Activated T-cell treated with anti-CD3 and anti-CD28 coated beads, Interleukin-2, amount 50 U/mL, for 72 hours (primary cell): ENCODE data around the gene FHAD1. TPM values are rescaled to one million over a fixed set of nuclear protein-coding genes. Genes with fewer than 3 reads are reported as not detected.

Experiments
- ATAC-seq, 2 donors: fragments of 150-1000 bp; cut with Tn5 transposase; replicated peaks in 1 of 2; 2 replicates each; pipeline ENCODE4 v1.10.0; 2021; ENCODE audit warnings: moderate library complexity in 2 of 2, mild to moderate bottlenecking in 1 of 2
- DNase-seq, 2 donors: peaks; one replicate each; pipeline ENCODE4 v3.0.0; 2021 to 2022; ENCODE audit warnings: mixed read lengths in 1 of 2
- H3K27ac Mint-ChIP-seq: one replicate; pipeline ENCODE4 v1.8.0; 2022; ENCODE audit warnings: mild to moderate bottlenecking, moderate library complexity, mixed read lengths
- H3K27me3 Mint-ChIP-seq: one replicate; pipeline ENCODE4 v1.8.0; 2022; ENCODE audit warnings: low read depth, mixed read lengths
- H3K36me3 Mint-ChIP-seq, 2 donors: one replicate each; pipeline ENCODE4 v1.8.0; 2022; ENCODE audit warnings: mixed read lengths in 2 of 2, mild to moderate bottlenecking in 1 of 2; ENCODE audit not compliant: insufficient read depth in 2 of 2
- H3K4me1 Mint-ChIP-seq: one replicate; pipeline ENCODE4 v1.8.0; 2022; ENCODE audit warnings: low read depth, mixed read lengths
- H3K4me3 Mint-ChIP-seq, 2 donors: one replicate each; pipeline ENCODE4 v1.8.0; 2022; ENCODE audit warnings: mild to moderate bottlenecking in 2 of 2, mixed read lengths in 2 of 2, moderate library complexity in 2 of 2
- H3K9me3 Mint-ChIP-seq, 2 donors: one replicate each; pipeline ENCODE4 v1.8.0; 2022; ENCODE audit warnings: mixed read lengths in 2 of 2
- total RNA-seq, 2 donors: library from RNA; stranded (reverse); gene quantifications; one replicate each; pipeline ENCODE4 v1.2.3, GENCODE V29; 2022

Gene FHAD1
- total RNA-seq, 2 donors from 2014 or later = 0.49 TPM; not detected in 1

DNA sequence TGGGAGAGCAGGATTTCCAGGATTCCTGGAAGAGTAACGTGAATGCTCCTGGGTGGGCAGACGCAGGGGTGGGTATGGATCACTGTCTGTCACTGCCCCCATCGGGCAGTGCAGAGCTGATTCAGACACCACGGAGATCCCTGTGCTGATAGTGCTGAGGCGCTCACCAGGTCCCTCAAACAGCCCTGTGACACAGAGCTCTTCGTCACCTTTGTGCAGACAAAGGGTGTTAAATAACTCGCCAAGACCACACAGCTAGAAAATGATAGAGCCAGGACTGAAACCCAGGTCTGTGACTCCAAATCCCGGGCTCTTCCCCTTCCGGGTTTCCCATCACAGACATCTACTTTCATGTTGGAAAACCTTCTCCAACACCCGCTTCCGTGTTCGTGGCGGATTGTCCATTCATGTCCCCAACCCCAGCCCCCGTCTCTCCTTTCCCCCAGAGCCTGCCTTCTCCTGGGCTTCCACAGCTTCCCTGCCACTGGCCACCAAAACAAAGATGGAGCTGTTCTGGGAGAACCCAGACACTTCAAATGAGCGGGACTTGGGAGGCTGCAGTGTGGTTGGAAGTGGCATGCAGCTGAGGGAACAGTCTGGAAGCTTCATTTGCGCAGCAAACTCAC is 165.3 kb downstream of the FHAD1 start:
- H3K27ac Mint-ChIP-seq = peak overlapping the region; percentile 73
- no peaks in the 10 kb centered on the region for H3K9me3 Mint-ChIP-seq
- DNase-seq (peak; percentile 68 to 72), ATAC-seq (peak; percentile 66 to 72)
- H3K4me3 Mint-ChIP-seq = peak overlapping the region; percentile 95 to 96
- H3K27me3 Mint-ChIP-seq = peaks cover 16% of the 10 kb centered on the region
- H3K4me1 Mint-ChIP-seq = peaks cover 69% of the 10 kb centered on the region
- peaks cover 3 to 4% of the 10 kb centered on the region in 2 donors for H3K36me3 Mint-ChIP-seq

DNA sequence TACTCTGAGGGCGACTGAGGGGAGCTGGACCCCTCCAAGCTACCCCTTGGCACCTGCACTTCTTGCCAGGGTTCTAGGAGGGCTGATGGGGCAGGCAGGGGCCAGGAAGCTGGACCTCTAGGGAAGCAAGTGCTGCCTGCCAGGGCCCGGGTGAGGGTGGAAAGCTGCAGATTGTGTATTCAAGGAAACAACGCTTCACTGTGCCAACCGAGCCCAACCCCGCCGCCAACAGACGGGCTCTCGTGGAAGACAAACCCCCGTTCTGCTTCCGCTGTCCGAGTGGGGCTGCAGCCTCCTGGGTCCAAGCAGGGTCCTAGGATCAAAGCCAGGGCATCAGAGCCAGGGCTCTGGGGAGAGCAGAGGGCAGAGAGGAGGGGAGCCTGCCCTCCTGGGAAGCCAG is 165.8 kb downstream of the FHAD1 start:
- ATAC-seq (no peak), DNase-seq (no peak)
- Mint-ChIP-seq H3K27ac (no peak overlapping the region), H3K4me1 (peaks cover 74% of the 10 kb centered on the region), H3K27me3 (peaks cover 11% of the 10 kb centered on the region), H3K4me3 (peak overlapping the region; percentile 95 to 96), H3K9me3 (no peaks in the 10 kb centered on the region), H3K36me3 (peaks cover 3 to 4% of the 10 kb centered on the region in 2 donors)

DNA sequence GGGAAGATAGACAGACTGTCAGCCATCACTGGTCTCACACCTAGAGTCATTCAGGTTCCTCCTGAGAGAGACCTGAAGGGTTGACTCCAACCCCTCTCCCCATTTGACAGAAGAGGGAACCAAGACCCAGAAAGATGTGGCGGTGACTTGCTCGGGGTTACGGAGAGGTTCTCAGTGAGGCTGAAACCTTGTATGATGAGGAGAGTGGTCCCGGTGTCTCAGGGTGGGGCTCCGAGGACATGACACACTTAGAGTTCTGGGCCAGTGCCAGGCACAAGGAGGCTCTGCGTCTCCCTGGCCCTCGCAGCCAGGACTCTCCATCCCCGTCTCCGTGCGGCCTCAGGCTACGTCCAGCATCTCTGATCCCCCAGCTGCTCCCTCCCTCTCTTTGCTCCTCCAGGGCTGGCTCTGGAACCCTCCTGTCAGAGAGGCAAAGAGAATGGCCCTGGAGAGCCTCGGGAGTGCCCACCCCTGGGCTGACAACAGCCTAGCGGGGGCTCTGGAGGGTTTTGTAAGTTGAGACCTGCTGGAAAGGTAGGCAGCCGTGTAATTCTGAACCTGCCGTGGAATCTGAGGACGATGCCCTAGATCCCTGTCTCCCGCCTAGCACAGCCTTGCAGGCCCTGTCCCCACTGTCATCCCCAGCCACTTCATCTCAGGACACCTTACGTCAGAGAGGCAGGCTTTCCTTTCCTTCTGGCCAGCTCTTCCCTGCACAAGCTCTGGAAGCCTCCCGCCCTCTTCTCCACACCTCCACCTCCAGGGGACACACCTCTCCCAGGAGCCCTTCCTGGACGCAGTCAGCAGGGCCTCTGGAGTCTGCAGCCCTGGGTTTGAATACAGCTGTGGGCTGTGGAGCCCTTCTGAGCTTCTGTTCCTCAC is 166.8 kb downstream of the FHAD1 start:
- peaks cover 76% of the 10 kb centered on the region for H3K4me1 Mint-ChIP-seq
- H3K27me3 Mint-ChIP-seq = peaks cover 5% of the 10 kb centered on the region
- H3K9me3 Mint-ChIP-seq = no peaks in the 10 kb centered on the region
- no peak for DNase-seq
- ATAC-seq = no peak
- peaks cover 3 to 4% of the 10 kb centered on the region in 2 donors for H3K36me3 Mint-ChIP-seq
- H3K27ac Mint-ChIP-seq = no peak overlapping the region
- no peak overlapping the region for H3K4me3 Mint-ChIP-seq

DNA sequence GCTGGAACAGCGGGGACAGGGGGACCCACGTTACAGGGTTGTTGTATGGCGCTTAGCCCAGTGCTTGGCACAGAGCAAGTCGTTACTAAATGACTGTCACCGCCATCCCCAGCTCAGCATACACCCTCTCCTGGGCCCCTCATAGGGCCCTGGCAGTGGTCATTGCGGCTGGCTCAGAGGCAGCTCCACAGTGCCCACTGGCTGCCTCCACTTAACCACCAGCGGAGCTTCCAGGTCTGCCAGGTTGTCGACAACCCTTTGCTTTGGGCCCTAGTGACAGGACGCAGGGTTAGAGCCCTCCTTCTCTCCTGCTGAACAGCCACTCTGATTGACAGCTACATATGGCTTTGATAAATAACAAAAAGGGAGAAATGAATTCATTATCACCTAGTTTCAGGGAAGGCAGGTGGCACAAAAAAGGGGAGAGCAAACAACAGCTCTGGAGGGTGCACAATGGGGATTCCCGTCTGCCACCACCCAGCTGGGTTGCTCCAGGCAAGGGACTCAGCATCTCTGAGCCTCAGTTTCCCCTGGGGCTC is 167.5 kb downstream of the FHAD1 start:
- no peaks in the 10 kb centered on the region for H3K9me3 Mint-ChIP-seq
- ATAC-seq (no peak), DNase-seq (no peak)
- no peak overlapping the region for H3K4me3 Mint-ChIP-seq
- H3K36me3 Mint-ChIP-seq = peaks cover 3 to 4% of the 10 kb centered on the region in 2 donors
- H3K4me1 Mint-ChIP-seq = peaks cover 72% of the 10 kb centered on the region
- no peak overlapping the region for H3K27ac Mint-ChIP-seq
- no peaks in the 10 kb centered on the region for H3K27me3 Mint-ChIP-seq

DNA sequence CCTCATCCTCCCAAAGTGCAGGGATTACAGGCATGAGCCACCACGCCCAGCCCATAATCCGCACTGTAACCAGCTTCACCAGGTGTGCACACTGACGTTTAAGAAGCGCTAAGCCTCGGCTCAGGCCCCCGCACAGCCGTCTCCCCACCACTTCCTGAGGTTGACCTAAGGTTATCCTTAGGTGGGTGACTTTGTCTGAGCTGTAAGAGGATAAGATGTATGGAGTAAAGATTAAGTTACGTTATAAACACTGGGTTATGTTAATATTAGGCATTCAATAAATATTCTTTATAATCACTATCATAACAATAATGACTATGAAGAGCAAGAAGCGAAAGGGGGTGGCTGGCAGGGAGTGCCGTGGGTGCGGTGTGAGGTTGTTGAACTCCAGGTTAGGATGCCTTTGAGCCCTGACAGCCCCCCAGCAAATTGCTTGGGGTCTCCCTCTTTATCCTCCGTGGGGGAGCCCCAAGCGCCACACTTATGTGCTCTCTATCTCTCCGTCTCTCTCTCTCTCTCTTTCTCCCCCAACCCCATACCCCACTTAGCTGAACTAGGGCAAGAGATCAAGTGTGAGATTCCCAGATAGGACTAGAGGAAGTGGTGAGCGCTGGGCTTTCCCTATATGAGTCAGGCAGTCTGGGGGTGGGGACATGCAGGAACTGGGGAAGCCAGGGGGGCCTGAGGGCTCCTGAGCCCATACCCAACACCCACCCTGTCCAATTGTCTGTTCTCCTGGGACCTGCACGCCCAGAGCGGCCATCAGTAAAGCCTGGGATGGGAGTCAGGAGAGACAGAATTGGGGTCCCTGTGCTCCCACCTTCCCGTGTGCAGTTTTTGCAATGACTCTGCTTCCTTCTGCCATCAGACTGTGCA is 170.3 kb downstream of the FHAD1 start:
- Mint-ChIP-seq H3K36me3 (peaks cover 0 to 4% of the 10 kb centered on the region in 2 donors), H3K27me3 (no peaks in the 10 kb centered on the region), H3K9me3 (no peaks in the 10 kb centered on the region), H3K27ac (peak overlapping the region; percentile 17), H3K4me1 (peaks cover 55% of the 10 kb centered on the region), H3K4me3 (peak overlapping the region; percentile 71 to 73)
- ATAC-seq (peak; percentile 61 to 73), DNase-seq (peak; percentile 44 to 48)

DNA sequence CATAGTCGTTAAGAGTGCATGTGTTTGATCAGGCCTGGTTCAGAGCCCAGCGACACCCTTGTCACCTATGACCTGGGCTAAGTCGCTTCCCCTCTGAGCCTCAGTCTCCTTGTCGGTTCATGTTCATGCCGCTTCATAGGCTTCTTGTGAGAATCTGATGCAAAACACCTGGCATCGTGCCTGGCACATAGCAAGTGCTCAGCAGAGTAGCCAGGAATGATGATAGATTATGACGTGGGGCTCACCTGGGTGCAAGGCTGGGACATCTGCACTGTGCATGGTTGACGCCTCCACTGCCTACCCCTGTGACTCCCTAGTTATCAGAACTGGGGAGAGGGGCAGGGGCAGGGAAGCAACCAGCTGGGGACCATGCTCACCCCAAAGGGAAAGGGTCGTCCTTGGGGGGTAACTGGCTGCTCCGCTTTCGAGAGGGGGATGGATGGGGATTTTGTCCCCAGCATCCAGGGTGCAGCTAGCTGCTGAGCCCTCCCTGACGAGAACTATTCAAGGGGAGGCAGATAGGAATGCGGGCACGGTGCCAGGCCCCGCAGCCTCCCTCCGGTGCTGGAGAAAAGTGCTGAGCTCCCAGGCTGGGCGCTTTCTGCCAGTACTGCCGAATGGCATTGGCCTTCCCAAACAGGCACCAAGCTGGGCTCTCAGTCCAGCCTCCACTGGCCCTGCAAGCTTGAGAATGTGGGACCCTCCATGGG is 171.9 kb downstream of the FHAD1 start:
- ATAC-seq (no peak), DNase-seq (no peak)
- peak overlapping the region; percentile 38 for H3K27ac Mint-ChIP-seq
- H3K9me3 Mint-ChIP-seq = no peaks in the 10 kb centered on the region
- no peaks in the 10 kb centered on the region for H3K27me3 Mint-ChIP-seq
- peaks cover 0 to 4% of the 10 kb centered on the region in 2 donors for H3K36me3 Mint-ChIP-seq
- H3K4me1 Mint-ChIP-seq = peaks cover 41% of the 10 kb centered on the region
- H3K4me3 Mint-ChIP-seq = no peak overlapping the region

DNA sequence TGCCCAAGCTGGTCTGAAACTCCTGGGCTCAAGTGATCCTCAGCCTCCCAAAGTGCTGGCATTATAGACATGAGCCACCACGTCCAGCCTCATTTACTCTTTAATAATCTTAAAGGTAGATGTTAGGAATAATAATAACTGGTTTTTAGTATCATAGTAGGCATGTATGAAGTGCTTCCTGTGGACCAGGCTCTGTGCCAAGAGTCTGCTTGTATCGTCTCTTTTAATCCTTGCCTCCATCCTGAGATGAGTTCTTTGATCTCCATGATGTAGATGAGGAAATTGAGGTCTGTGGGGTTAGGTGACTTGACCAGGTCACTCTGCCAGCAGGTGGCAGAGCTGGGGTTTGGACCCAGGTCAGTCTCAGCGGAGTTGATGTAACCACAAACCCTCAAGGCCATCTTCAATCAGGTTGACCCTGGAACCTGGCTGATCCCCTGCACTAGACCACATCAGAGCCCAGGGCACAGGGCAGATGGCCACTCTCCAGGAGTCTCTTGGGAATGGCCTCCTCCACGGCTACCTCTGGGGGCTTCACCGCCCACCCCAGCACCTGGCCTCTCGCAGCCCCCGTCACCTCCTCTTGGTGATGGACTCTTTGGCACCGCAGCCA is 173.9 kb downstream of the FHAD1 start:
- no peak overlapping the region for H3K4me3 Mint-ChIP-seq

DNA sequence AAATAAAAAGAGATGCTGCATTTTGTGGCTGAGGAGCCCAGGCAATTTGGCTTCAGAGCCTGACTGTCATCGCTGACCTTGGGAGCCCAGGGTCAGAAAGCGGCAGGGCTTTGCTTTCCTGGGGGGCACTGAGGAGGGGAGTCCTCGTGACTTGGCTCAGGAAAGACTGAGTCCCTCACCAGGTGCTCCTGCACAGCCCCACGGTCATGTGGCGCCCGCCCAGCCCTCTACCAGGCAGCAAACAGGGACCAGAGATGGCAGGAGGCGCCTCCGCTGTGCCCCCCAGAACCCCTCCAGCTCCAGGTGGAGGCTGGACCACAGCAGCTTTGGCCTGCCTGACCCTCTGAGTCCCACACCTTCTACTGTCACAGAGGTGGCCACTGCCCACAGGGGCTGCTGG is 175.8 kb downstream of the FHAD1 start:
- Mint-ChIP-seq H3K4me3 (no peak overlapping the region), H3K27ac (no peak overlapping the region), H3K9me3 (no peaks in the 10 kb centered on the region), H3K27me3 (no peaks in the 10 kb centered on the region), H3K36me3 (no peaks in the 10 kb centered on the region), H3K4me1 (peaks cover 2% of the 10 kb centered on the region)
- ATAC-seq (no peak), DNase-seq (no peak)

More for the DNA sequence above, 173.9 kb downstream of the FHAD1 start:
- H3K27me3 Mint-ChIP-seq = no peaks in the 10 kb centered on the region
- no peaks in the 10 kb centered on the region for H3K36me3 Mint-ChIP-seq
- no peaks in the 10 kb centered on the region for H3K9me3 Mint-ChIP-seq
- H3K27ac Mint-ChIP-seq = peak overlapping the region; percentile 22
- H3K4me1 Mint-ChIP-seq = peaks cover 21% of the 10 kb centered on the region
- DNase-seq (no peak), ATAC-seq (no peak)

DNA sequence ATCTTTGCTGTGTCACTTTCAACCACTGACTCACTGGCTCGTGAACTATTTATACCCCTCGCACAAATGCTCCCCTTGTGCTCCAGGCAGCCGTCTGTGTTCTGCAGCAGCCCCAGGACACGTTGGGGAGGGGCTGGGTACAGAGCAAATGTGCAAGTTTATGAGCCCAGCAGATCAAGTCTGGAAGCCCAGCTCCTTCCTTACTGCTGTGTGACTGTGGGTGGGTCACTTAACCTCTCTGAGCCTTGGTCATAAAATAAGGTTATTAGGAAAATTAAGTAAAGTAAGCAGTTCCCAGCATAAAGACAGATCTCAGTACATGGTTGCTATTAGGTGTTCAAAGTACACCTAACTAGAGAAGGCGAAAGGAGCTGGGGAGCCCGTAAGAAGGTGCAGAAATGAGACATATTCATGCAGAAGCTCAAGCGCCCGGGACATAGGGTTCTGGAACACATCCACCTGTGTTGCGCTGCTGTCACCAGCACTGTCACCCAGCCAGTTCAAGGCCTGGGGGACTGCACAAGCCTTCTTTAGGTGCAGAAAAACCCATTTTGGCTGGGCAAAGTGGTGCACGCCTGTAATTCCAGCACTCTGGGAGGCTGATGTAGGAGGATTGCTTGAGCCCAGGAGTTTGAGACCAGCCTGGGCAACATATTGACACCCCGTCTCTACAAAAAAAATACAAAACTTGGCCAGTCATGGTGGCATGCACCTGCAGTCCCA is 176.5 kb downstream of the FHAD1 start:
- Mint-ChIP-seq H3K27me3 (no peaks in the 10 kb centered on the region), H3K9me3 (no peaks in the 10 kb centered on the region), H3K4me3 (no peak overlapping the region), H3K27ac (no peak overlapping the region), H3K4me1 (no peaks in the 10 kb centered on the region), H3K36me3 (no peaks in the 10 kb centered on the region)
- ATAC-seq (no peak), DNase-seq (no peak)

DNA sequence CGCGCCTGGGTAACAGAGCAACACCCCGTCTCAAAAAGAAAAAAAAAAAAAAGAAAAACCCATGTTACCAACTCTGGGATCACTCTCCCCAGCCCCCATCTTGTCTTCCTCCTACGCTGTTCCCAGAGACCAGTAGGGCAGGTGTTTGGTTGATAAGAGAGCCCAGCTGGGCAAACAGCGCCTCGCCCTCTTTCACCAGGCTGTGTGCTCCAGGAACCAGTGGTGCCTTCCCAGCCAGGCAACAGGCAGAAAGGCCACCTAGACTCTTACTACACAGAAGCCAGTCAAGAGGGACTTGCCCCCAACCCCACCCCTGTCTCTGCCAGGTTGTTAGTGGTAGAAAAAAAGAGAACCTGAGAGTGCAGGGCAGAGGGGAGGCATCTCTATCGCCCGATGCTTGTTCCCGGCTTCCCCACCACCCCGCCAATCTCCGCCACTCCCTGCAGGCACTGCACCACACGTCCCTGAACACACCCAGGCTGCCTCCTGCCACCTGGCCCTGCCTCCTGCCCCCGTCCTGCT is 177.2 kb downstream of the FHAD1 start:
- no peak overlapping the region for H3K4me3 Mint-ChIP-seq
- no peak for DNase-seq
- no peak overlapping the region for H3K27ac Mint-ChIP-seq
- ATAC-seq = no peak
- H3K27me3 Mint-ChIP-seq = no peaks in the 10 kb centered on the region
- no peaks in the 10 kb centered on the region for H3K36me3 Mint-ChIP-seq
- H3K4me1 Mint-ChIP-seq = no peaks in the 10 kb centered on the region
- no peaks in the 10 kb centered on the region for H3K9me3 Mint-ChIP-seq

DNA sequence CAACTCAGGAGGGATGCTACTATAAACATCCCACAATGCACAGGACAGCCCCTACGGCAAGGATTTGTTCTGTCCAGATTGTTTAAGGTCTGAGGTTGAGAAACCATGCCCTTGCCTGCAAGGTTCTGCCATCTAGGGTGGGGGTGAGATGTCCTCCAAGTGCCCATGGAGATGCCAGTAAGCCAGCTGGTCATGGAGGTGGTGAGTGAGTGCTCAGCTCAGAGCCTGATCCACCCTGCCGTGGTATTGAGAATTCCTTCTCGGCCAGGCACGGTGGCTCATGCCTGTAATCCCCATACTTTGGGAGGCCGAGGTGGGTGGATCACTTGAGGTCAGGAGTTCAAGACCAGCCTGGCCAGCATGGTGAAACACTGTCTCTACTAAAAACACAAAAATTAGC is 178.0 kb downstream of the FHAD1 start:
- Mint-ChIP-seq H3K4me1 (no peaks in the 10 kb centered on the region), H3K27ac (no peak overlapping the region), H3K9me3 (no peaks in the 10 kb centered on the region), H3K27me3 (no peaks in the 10 kb centered on the region), H3K4me3 (no peak overlapping the region), H3K36me3 (no peaks in the 10 kb centered on the region)
- DNase-seq (no peak), ATAC-seq (no peak)
